Hematopoietic multipotent progenitor cell (in vitro differentiated cells): ENCODE measurements around the gene UGT1A10. TPM values are rescaled to one million over a fixed set of nuclear protein-coding genes. Genes with fewer than 3 reads are reported as not detected.

Experiments used
- DNase-seq, 3 donors: peaks; one replicate each; pipeline ENCODE4 v3.0.0-alpha.2; 2011 to 2015; ENCODE audit warnings: low read depth in 2 of 3, low spot score in 2 of 3
- total RNA-seq: library from RNA; depleted of rRNA; stranded (reverse); fragments of >200 nt; gene quantifications from one replicate; pipeline ENCODE4 v1.2.3, GENCODE V29; 2012

Gene UGT1A10
- total RNA-seq, 1 donor = under 0.01 TPM

DNA sequence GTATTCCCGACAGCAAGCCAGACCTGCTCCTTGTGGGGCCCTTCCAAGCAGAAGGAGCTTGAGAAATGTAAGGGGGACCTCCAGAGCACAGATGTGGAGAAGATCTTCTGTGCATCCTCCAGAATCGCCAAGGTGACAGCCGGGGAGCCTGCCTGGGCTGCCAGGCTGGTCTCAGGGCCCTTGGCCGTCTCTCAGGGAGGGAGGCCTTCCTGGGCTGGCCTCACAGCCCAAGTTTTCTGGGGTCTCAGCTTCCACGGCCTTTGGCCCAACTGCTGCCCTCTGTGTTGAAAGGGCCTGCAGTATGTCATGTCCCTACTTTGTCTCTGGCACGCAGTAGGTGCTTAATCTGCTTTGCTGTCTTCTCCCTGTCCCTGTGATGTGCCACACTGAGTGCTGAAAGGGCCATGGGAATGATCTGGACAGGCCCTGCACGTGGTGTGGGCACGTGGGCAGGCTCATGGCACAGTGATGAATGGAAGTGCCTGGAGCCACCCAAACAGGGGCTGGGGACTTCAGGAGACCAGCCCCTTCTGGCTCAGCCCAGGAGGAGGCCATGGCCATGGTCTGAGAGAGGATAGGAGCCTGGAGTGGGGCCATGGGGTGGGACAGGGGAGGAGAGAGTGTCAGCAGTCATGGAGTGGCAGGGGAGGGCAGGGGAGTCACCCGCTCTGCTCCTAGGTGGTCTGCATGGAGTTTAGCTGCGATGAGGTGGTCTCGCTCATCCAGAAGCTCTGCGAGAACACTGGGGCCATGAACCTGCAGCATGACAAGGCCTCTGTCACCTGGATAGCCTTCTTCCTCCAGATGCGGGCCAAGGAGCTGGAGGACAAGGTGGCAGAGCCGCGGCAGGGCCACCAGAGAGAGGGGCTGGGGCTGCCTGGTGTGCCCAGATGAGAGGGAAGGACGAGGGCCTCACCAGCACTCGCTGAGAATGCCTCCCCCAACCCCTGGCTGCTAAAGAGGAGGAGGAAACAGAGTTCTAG is 182.7 kb downstream of the UGT1A10 start:
- DNase-seq = no peak

DNA sequence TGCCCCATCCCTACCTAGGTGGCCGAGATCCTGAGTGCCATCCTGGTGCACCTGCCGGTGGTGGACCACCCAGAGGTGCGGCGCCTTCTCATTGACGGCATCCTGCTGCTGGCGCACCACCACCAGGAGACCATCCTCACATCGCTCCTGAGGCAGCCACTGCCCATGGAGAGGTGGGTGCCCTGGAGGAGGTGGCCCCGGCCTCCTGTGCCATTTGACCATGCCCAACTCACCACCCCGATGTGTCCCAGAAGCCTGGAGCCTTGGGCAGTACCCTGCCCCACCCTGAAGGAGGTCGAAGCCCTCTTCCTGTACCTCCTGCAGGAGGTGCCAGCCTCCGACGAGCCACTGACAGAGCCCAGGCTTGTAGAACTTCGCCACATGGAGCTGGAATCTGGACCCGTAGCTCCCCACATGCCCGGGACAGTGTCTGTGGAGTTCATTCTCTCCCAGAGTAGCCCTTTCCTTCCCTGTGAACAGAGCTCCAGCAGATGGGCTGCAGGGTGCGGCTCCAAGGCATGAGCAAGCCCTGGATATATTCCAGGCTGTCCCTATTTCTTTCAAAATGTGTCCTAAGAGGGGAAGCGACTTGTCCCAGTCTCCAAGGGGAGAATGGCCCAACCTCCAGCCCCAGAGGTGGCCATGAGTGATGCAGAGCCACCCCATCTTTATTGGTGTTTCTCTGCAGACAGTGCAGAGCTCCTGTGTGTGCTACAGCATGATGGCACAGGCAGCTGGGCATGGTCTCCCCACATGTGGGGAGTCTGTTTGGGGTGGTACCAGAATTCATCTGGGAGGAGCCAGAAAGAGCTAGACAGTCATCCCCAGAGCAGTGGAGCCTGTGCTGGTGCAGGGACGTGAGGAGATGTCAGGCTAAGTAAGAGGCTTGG is 183.9 kb downstream of the UGT1A10 start:
- DNase-seq = no peak

DNA sequence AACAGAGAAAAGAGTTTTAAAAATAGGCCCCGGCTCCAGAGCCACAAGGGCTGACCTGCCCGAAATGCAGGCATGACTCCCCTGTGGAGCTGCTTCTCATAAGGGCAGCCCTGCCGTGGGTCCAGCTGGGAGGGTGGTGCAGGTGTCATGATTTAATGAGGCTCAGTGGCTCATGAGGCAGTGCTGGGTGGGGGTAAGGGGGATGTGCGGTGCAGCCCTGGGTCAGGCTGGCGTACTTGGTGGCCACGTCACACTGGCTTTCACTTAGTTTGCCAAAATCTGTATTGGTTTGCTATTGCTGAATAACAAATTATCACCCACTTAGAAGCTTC is 184.5 kb downstream of the UGT1A10 start:
- DNase-seq = no peak

- no peak for DNase-seq
Observed at GRCh38 chr2:233821196-233821595, 184.9 kb downstream of the UGT1A10 start.

DNA sequence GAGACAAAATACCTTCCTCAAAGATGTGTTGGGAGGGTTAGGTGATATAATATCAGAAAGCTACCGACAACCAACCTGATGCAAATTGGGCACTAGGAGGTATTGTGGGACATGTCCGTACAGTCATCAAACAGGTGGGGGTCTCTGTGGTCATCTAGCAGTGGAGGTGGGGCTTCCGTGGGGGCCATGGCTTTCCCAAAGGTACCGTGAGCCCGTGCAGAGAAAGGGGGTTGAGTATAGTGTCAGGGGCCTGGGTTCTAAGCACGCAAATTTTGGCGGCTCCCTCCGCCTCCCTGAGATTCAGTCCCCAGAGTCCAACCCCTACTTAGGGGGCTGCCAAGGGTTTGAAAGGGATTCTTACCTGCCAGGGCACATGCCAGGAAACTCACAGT is 185.5 kb downstream of the UGT1A10 start:
- no peak for DNase-seq

- no peak for DNase-seq
Observed at GRCh38 chr2:233822101-233822771, 186.0 kb downstream of the UGT1A10 start.

Other genes with a start within 250 kb of the UGT1A10 start
- gene USP40, start 69.7 kb upstream of the UGT1A10 start, total RNA-seq = 13.2 TPM
- gene UGT1A8, start 18.8 kb upstream of the UGT1A10 start, total RNA-seq = under 0.01 TPM
- under 0.01 TPM for gene UGT1A9, start 35.5 kb downstream of the UGT1A10 start, total RNA-seq
- gene UGT1A7, start 45.5 kb downstream of the UGT1A10 start, total RNA-seq = not detected
- 0.27 TPM for gene UGT1A6, start 56.4 kb downstream of the UGT1A10 start, total RNA-seq
- not detected for gene UGT1A5, start 76.5 kb downstream of the UGT1A10 start, total RNA-seq
- not detected for gene UGT1A4, start 82.3 kb downstream of the UGT1A10 start, total RNA-seq
- gene UGT1A3, start 92.6 kb downstream of the UGT1A10 start, total RNA-seq = not detected
- gene UGT1A1, start 123.8 kb downstream of the UGT1A10 start, total RNA-seq = not detected
- not detected for gene MROH2A, start 141.9 kb downstream of the UGT1A10 start, total RNA-seq
- 1.9 TPM for gene HJURP, start 218.1 kb downstream of the UGT1A10 start, total RNA-seq